Spleen (tissue), 11 donors: ENCODE measurements around the gene INSR. TPM values are rescaled to one million over a fixed set of nuclear protein-coding genes. Genes with fewer than 3 reads are reported as not detected.

ENCODE experiments used
- DNase-seq: peaks from one replicate; pipeline ENCODE4 v3.0.0-alpha.2; 2020
- H3K27ac ChIP-seq, 8 donors: fragments of 200-600 bp; sonication (generic) in 7 of 8; 1 replicate in 4 of 8; 2 replicates in 4 of 8; pipeline versions ENCODE4 v1.5.0 to v1.8.0; 2016 to 2021; ENCODE audit warnings: inconsistent platforms in 4 of 8, mild to moderate bottlenecking in 4 of 8, moderate library complexity in 1 of 8
- H3K27me3 ChIP-seq, 7 donors: fragments of 200-600 bp; sonication (generic) in 6 of 7; replicated peaks in 1 of 7; 1 replicate in 4 of 7; 2 replicates in 3 of 7; pipeline versions ENCODE4 v1.5.0 to v1.8.0; 2016 to 2021; ENCODE audit warnings: inconsistent platforms in 3 of 7, mild to moderate bottlenecking in 1 of 7
- H3K36me3 ChIP-seq, 6 donors: fragments of 200-600 bp; sonication (generic) in 5 of 6; 1 replicate in 4 of 6; 2 replicates in 2 of 6; pipeline versions ENCODE4 v1.5.0 to v1.8.0; 2016 to 2021; ENCODE audit warnings: inconsistent platforms in 2 of 6
- H3K4me1 ChIP-seq, 6 donors: fragments of 200-600 bp; sonication (generic) in 5 of 6; 1 replicate in 3 of 6; 2 replicates in 3 of 6; pipeline versions ENCODE4 v1.5.0 to v1.8.0; 2016 to 2021; ENCODE audit warnings: inconsistent platforms in 3 of 6
- H3K4me3 ChIP-seq, 8 donors: fragments of 200-600 bp; sonication (generic) in 7 of 8; 1 replicate in 4 of 8; 2 replicates in 4 of 8; pipeline versions ENCODE4 v1.5.0 to v1.8.0; 2016 to 2021; ENCODE audit warnings: inconsistent platforms in 4 of 8, mild to moderate bottlenecking in 4 of 8, moderate library complexity in 2 of 8
- H3K9me3 ChIP-seq, 8 donors: fragments of 200-600 bp; sonication (generic) in 7 of 8; 1 replicate in 4 of 8; 2 replicates in 4 of 8; pipeline versions ENCODE4 v1.5.0 to v1.8.0; 2016 to 2021; ENCODE audit warnings: inconsistent platforms in 4 of 8
- CTCF ChIP-seq, 11 experiments: fragments of 200-600 bp in 7 of 11; fragments of 450-650 bp in 4 of 11; sonication (generic) in 4 of 11; IDR thresholded peaks in 8 of 11; conservative IDR thresholded peaks in 3 of 11; 1 replicate in 7 of 11; 2 replicates in 4 of 11; pipeline versions ENCODE4 v1.4.0 to v1.8.0; 2016 to 2021; ENCODE audit warnings: antibody characterized with exemption in 11 of 11, inconsistent platforms in 4 of 11, mild to moderate bottlenecking in 1 of 11
- POLR2A ChIP-seq, 3 donors: fragments of 450-650 bp; IDR thresholded peaks; one replicate each; pipeline ENCODE4 v1.5.1; 2017; ENCODE audit warnings: antibody characterized with exemption in 3 of 3, mild to moderate bottlenecking in 1 of 3
- POLR2AphosphoS5 ChIP-seq, 3 donors: sonication (generic); formaldehyde crosslinking; IDR thresholded peaks; one replicate each; pipeline ENCODE4 v1.5.1; 2017; ENCODE audit warnings: antibody characterized with exemption in 3 of 3
- WGBS, 5 donors: extraction: QIAGEN DNeasy Blood & Tissue Kit in 3 of 5; methylation state at CpG; one replicate each; pipeline versions ENCODE4 v1.1.5 to v1.1.7; 2013 to 2018; 5-methylcytosine and 5-hydroxymethylcytosine counted together
- intact Hi-C: fragments of 100-400 bp; cut with DNase I; formaldehyde crosslinking; loops from one replicate; pipeline ENCODE4 v1.15.0; 2023; ENCODE audit warnings: low total_unique reads
- polyA plus RNA-seq, 3 donors: library from polyadenylated mRNA; stranded (reverse); fragments of 200-250 nt; gene quantifications; one replicate each; pipeline ENCODE4 v1.2.1, GENCODE V29; 2013
- total RNA-seq, 7 donors: library from RNA; depleted of rRNA in 3 of 7; stranded (reverse); fragments of >200 nt in 3 of 7; fragmentation: NEBNext Ultra II Directional in 4 of 7; extraction: Animal tissue kit (Norgen Biotek cat#: 25700) in 4 of 7; gene quantifications; one replicate each; pipeline versions ENCODE4 v1.1.0 to v1.2.1, GENCODE V29; 2016 to 2021
- donor health status: healthy with polysubstance abuse.
- donor health status: DM: no; HTN: no; CAD: no; lungs with moderate emphysema.
- donor health status: DM: no; HTN: no; CAD: no.
- donor health status: Bipolar disorder and iron deficiency.
- donor health status: healthy.
- donor health status: DM: no; HTN: no; CAD: no.
- donor health status: DM: yes; HTN: yes; CAD: no.

INSR gene
- total and polyA plus RNA-seq, 10 donors: 7.6 to 467 (median 228) TPM

- peaks cover 0 to 56% (median 34%) of the 10 kb centered on the region in 6 donors for H3K4me1 ChIP-seq
- TF ChIP-seq POLR2AphosphoS5 (IDR thresholded peaks at IDR 0.05) (peak in 1 of 3 donors; percentile 14), POLR2A (IDR thresholded peaks at IDR 0.05) (no peak)
- no peaks in the 10 kb centered on the region for H3K9me3 ChIP-seq
- H3K4me3 ChIP-seq: no peak overlapping the region
- no peak overlapping the region for H3K27ac ChIP-seq
- DNase-seq: no peak
- WGBS, 5 donors: 69 to 78% (median 71%) methylated on average over 9 to 10 of the region's 10 CpGs
- peaks cover 0 to 3% (median 0%) of the 10 kb centered on the region in 6 donors for H3K36me3 ChIP-seq
- no peaks in the 10 kb centered on the region for H3K27me3 ChIP-seq
- intact Hi-C loops: no loop called here
Measured at GRCh38 chr19:7225741-7226140, 68.5 kb downstream of the INSR start.

- no peak for TF ChIP-seq POLR2AphosphoS5 (IDR thresholded peaks at IDR 0.05)
- no peak for TF ChIP-seq POLR2A (IDR thresholded peaks at IDR 0.05)
- TF ChIP-seq CTCF (IDR thresholded peaks at IDR 0.05 in 8 of 11, conservative IDR thresholded peaks at IDR 0.05 in 3 of 11): no peak
- DNase-seq: no peak
- H3K36me3 ChIP-seq: peaks cover 0 to 3% (median 0%) of the 10 kb centered on the region in 6 donors
- H3K9me3 ChIP-seq: no peaks in the 10 kb centered on the region
- intact Hi-C loops: no loop called here
- no peaks in the 10 kb centered on the region for H3K27me3 ChIP-seq
- H3K27ac ChIP-seq: peak overlapping the region in 1 of 8 donors; percentile 13
- no peak overlapping the region for H3K4me3 ChIP-seq
- peaks cover 0 to 56% (median 33%) of the 10 kb centered on the region in 6 donors for H3K4me1 ChIP-seq
- WGBS, 5 donors: 85 to 94% (median 93%) methylated on average over 7 of the region's 7 CpGs
Measured at GRCh38 chr19:7224995-7225394, 69.2 kb downstream of the INSR start.

GRCh38 chr19:7224209-7224686 lies 70.0 kb downstream of the INSR start:
- TF ChIP-seq POLR2A (IDR thresholded peaks at IDR 0.05) (no peak), CTCF (IDR thresholded peaks at IDR 0.05 in 8 of 11, conservative IDR thresholded peaks at IDR 0.05 in 3 of 11) (no peak), POLR2AphosphoS5 (IDR thresholded peaks at IDR 0.05) (peak in 2 of 3 donors; percentile 35 to 65)
- WGBS, 5 donors: 67 to 89% (median 79%) methylated on average over 18 of the region's 18 CpGs
- peak overlapping the region in 1 of 8 donors; percentile 13 for H3K27ac ChIP-seq
- H3K4me3 ChIP-seq: no peak overlapping the region
- no peaks in the 10 kb centered on the region for H3K9me3 ChIP-seq
- no peaks in the 10 kb centered on the region for H3K27me3 ChIP-seq
- peaks cover 0 to 3% (median 0%) of the 10 kb centered on the region in 6 donors for H3K36me3 ChIP-seq
- H3K4me1 ChIP-seq: peaks cover 0 to 56% (median 33%) of the 10 kb centered on the region in 6 donors
- intact Hi-C loops: no loop called here
- DNase-seq: no peak

GRCh38 chr19:7223429-7223828 lies 70.8 kb downstream of the INSR start:
- no peak overlapping the region for H3K4me3 ChIP-seq
- TF ChIP-seq CTCF (IDR thresholded peaks at IDR 0.05 in 8 of 11, conservative IDR thresholded peaks at IDR 0.05 in 3 of 11) (no peak), POLR2AphosphoS5 (IDR thresholded peaks at IDR 0.05) (peak in 1 of 3 donors; percentile 25), POLR2A (IDR thresholded peaks at IDR 0.05) (no peak)
- H3K9me3 ChIP-seq: no peaks in the 10 kb centered on the region
- DNase-seq: no peak
- peak overlapping the region in 2 of 8 donors; percentile 2 to 5 for H3K27ac ChIP-seq
- intact Hi-C loops: no loop called here
- no peaks in the 10 kb centered on the region for H3K27me3 ChIP-seq
- WGBS, 5 donors: 83 to 100% (median 91%) methylated on average over 1 of the region's 1 CpG
- H3K36me3 ChIP-seq: peaks cover 0 to 11% (median 0%) of the 10 kb centered on the region in 6 donors
- H3K4me1 ChIP-seq: peaks cover 0 to 59% (median 31%) of the 10 kb centered on the region in 6 donors
